GM19351 (cell line): ENCODE data around the gene SRPK2.
"Not testable (repeated sequence)": the region's sequence is repeated elsewhere in the genome, so short reads cannot be mapped to it uniquely, and the experiment has no call there.

Experiments used
- ATAC-seq: cut with Tn5 transposase; IDR thresholded peaks from one replicate; pipeline ENCODE4 v1.9.1; 2021; ENCODE audit warnings: mild to moderate bottlenecking, moderate library complexity; ENCODE audit not compliant: unreplicated experiment

The SRPK2 gene

GRCh38 chr7:105377903-105378302 is 10.8 kb downstream of the SRPK2 start:
- ATAC-seq: no peak

DNA sequence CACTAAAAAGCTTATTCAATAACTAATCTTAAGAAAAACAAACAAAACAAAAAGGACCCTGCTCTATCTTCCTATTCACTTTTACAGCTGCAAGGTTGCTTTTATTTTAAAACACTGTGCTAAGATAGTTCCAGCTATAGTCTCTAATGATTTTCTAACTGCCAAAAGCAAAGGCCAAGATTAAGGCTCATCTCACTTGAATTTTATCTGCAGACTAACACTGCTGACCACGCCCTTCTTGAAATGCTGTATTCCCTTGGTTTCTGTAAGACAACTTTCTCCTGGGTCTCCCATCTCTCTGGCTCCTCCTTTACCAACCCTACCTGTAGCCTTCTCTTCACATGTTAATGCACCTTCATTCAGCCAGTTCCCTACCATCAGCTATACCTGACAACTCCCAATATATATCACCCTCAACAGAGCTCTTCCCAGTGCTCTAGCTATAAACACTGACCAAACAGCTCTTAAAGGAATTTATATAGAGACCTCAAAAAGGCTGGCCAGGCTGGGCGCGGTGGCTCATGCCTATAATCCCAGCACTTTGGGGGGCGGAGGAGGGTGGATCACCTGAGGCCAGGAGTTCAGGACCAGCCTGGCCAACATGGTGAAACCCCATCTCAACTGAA is 11.7 kb downstream of the SRPK2 start:
- no peak for ATAC-seq

- no peak for ATAC-seq
Measured at GRCh38 chr7:105369944-105370343, 18.8 kb downstream of the SRPK2 start.

GRCh38 chr7:105367458-105367857 is 21.3 kb downstream of the SRPK2 start:
- no peak for ATAC-seq

DNA sequence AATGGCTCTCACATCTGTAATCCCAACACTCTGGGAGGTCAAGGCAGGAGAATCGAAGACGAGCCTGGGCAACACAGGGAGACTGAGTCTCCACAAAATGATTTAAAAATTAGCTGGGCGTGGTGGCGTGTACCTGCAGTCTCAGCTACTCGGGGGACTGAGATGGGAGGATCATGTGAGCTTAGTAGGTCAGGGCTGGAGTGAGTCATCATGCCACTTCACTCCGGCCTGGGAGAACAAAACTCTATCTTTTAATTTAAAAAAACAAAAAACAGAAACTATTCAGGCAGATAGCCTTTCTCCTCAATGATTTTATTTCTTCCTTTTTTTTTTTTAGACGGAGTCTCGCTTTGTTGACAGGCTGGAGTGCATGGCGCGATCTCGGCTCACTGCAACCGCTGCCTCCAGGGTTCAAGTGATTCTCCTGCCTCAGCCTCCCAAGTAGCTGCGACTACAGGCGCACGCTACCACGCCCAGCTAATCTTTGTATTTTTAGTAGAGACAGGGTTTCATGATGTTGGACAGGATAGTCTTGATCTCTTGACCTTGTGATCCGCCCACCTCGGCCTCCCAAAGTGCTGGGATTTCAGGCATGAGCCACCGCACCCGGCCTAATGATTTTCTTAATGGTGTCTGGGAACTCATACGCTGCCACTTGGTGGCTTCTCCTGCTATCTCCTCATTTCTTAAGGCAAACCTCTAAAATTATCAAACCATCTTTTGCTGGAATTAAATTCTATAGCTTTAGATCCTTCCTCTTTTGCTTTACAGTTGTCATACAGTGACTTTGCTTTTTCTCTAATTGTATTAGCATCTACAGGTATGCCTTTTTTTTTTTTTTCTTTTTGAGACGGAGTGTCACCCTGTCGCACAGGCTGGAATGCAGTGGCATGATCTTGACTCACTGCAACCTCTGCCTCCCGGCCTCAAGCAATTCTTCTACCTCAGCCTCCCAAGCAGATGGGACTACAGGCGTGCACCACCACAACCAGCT is 22.9 kb downstream of the SRPK2 start:
- no peak for ATAC-seq

DNA sequence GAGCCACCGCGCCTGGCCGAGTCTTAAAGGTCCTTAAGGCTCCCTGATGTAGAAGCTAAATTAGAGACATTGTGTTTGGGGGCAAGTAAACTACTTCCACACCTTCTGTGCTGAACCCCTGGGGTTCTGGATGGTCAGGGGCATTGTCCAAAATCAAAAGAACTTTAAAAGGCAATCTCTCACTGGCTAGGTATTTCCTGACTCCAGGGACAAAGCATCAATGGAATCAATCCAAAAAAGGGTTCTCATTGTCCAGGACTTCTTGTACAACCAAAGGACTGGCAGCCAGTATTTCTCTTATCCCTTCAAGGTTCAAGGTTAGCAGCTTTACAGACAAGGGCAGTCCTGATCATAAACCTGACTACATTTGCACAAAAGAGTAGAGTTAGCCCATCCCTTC is 24.0 kb downstream of the SRPK2 start:
- no peak for ATAC-seq

DNA sequence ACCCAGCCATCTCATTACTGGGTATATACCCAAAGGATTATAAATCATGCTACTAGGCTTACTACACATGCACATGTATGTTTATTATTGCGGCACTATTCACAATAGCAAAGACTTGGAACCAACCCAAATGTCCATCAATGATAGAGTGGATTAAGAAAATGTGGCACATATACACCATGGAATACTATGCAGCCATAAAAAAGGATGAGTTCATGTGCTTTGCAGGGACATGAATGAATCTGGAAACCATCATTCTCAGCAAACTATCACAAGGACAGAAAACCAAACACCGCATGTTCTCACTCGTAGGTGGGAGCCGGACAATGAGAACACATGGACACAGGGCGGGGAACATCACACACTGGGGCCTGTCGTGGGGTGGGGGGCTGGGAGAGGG is 25.1 kb downstream of the SRPK2 start:
- not testable (repeated sequence) for ATAC-seq

DNA sequence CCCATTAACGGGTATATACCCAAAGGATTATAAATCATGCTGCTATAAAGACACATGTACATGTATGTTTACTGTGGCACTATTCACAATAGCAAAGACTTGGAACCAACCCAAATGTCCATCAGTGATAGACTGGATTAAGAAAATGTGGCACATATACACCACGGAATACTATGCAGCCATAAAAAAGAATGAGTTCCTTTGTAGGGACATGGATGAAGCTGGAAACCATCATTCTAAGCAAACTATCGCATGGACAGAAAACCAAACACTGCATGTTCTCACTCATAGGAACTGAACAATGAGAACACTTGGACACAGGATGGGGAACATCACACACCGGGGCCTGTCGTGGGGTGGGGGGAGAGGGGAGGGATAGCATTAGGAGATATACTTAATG is 26.0 kb downstream of the SRPK2 start:
- not testable (repeated sequence) for ATAC-seq

- ATAC-seq: not testable (repeated sequence)
Measured at GRCh38 chr7:105361995-105362394, 26.7 kb downstream of the SRPK2 start.

GRCh38 chr7:105360149-105360548 is 28.6 kb downstream of the SRPK2 start:
- not testable (repeated sequence) for ATAC-seq

DNA sequence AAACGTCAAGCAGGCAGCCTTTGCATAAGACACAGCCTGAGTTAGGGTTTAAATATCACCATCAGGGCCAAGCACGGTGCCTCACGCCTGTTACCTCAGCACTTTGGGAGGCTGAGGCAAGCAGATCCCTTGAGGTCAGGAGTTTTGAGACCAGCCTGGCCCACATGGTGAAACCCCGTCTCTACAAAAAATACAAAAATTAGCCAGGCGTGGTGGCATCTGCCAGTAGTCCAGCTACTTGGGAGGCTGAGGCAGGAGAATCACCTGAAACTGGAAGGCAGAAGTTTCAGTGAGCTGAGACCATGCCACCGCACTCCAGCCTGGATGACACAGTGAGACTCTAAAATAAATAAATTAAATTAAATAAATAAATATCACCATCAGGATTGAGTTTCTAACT is 33.0 kb downstream of the SRPK2 start:
- ATAC-seq: no peak

- no peak for ATAC-seq
Measured at GRCh38 chr7:105354383-105354782, 34.3 kb downstream of the SRPK2 start.

GRCh38 chr7:105353752-105354328 is 34.9 kb downstream of the SRPK2 start:
- no peak for ATAC-seq

DNA sequence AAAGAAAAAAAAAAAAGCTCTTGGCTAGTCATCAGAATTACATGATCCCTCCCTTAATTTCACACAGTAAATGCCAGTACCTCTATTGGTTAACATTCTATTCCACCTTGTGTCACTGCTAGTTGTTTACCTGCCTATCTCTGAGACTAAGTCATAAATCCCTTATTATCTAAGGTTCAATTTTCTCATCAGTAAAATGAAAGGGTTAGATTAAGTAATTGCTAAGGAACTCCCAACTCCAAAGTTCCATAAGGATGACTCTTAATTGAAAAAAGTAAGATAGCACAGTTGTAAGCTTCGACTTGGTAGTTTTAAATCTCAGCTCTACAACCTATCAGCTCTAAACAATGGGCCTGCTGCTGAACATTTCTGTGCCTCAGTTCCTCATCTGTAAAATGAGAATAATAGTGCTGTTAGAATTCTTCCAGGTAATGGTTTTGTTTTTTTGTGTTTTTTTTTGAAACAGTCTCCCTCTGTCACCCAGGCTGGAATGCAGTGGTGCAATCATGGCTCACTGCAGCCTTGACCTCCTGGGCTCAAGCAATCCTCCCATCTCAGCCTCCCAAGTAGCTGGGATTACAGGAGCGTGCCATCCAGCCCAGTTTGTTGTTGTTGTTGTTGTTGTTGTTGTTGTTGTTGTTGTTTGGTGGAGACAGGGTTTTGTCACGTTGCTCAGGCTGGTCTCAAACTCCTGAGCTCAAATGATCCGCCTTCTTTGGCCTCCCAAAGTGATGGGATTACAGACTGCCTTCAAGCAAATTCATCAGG is 35.6 kb downstream of the SRPK2 start:
- no peak for ATAC-seq

- ATAC-seq: peak; percentile 93
Measured at GRCh38 chr7:105352018-105352612, 36.6 kb downstream of the SRPK2 start.

DNA sequence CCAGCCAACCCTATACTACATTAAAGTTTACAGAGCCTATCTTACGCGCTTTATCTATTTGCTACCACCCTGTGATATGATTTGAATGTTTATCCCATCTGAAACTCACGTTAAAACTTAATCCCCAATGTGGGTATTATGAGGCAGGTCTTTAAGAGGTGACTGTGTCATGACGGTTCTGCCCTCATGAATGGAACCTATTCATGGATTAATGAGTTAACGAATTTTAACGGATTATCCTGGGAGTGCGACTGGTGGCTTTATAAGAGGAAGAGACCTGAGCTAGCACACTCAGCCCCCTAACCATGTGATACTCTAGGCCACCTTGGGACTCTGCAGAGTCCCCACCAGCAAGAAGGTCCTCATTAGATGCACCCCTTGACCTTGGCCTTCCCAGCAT is 37.8 kb downstream of the SRPK2 start:
- no peak for ATAC-seq

GRCh38 chr7:105348177-105348576 is 40.5 kb downstream of the SRPK2 start:
- ATAC-seq: not testable (repeated sequence)

DNA sequence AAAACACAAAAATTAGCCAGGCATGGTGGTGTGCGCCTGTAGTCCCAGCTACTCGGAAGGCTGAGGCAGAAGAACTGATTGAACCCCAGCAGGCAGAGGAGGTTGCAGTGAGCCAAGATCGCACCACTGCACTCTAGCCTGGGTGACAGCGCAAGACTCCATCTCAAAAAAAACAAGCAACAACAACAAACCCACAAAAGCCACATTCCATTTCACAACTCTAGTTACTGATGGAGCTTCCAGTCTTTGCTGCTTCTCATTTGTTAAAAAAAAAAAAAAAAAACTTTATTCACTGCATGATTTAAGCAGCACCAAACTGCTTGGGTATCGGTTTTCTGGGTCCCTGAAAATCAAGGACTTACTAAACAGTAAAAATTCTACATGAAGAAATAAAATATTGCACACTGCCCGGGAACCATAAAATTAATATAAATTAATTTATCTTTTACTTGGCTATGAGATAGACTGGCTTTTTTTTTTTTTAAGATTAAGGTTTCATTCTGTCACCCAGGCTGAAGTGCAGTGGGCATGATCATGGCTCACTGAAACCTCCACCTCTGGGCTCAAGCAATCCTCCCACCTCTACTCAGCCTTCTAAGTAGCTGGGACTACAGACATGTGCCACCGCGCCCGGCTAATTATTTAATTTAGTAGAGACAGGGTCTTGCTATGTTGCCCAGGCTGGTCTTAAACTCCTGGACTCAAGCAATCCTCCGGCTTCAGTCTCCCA is 42.0 kb downstream of the SRPK2 start:
- ATAC-seq: no peak

- no peak for ATAC-seq
Measured at GRCh38 chr7:105346138-105346537, 42.6 kb downstream of the SRPK2 start.

GRCh38 chr7:105345725-105346124 is 43.0 kb downstream of the SRPK2 start:
- no peak for ATAC-seq
